Measurements from ENCODE around the gene FRMD5. TPM values are rescaled to one million over a fixed set of nuclear protein-coding genes. Genes with fewer than 3 reads are reported as not detected.

Gene FRMD5
- total RNA-seq, 4 donors from 2014 or later = 0.15 to 2.5 (median 0.29) TPM

DNA sequence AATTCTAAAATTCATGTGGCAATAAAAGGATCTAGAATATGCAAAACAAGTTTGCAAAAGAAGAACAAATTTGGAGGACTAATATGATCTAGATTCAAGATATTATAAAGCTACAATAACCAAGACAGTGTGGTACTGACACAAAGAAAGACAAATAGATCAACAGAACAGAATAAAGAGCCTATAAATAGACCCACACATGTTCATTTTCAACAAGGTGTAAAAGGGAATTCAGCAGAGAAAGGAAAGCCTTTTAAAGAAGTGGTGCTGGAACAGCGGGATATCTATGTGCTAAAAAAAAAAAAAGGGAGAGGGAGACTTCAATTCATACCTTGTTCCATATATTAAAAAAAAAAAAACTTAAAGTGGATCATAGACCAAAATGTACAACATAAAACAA lies 219.3 kb downstream of the FRMD5 start:
- WGBS, 2 donors = 88 to 95% methylated on average over 1 of the region's 1 CpG
- no peak overlapping the region for H3K4me3 ChIP-seq (ENCODE audit: low read depth, poor library complexity, severe bottlenecking)
- intact Hi-C loops (cut with DNase I; ENCODE audit: low total_unique reads) = no loop called here
- DNase-seq (ENCODE audit: low spot score in 2 of 2) = no peak
- TF ChIP-seq POLR2A (IDR thresholded peaks at IDR 0.05) = no peak
- no peak for TF ChIP-seq CTCF (IDR thresholded peaks at IDR 0.05)

- intact Hi-C loops (cut with DNase I; ENCODE audit: low total_unique reads) = no loop called here
- 49 to 60% methylated on average over 4 of the region's 4 CpGs for WGBS, 2 donors
- TF ChIP-seq POLR2A (IDR thresholded peaks at IDR 0.05) = no peak
- no peak overlapping the region for H3K4me3 ChIP-seq (ENCODE audit: low read depth, poor library complexity, severe bottlenecking)
- DNase-seq (ENCODE audit: low spot score in 2 of 2) = no peak
These were observed 219.7 kb downstream of the FRMD5 start for GRCh38 chr15:43975326-43975725.

- 80 to 88% methylated on average over 3 of the region's 3 CpGs for WGBS, 2 donors
- DNase-seq (ENCODE audit: low spot score in 2 of 2) = no peak
- H3K4me3 ChIP-seq (ENCODE audit: low read depth, poor library complexity, severe bottlenecking) = no peak overlapping the region
- intact Hi-C loops (cut with DNase I; ENCODE audit: low total_unique reads) = loop anchor here (5.0 kb wide), 1 partner anchor 63 kb away; no protein-coding TSS in a partner anchor
- no peak for TF ChIP-seq CTCF (IDR thresholded peaks at IDR 0.05)
- no peak for TF ChIP-seq POLR2A (IDR thresholded peaks at IDR 0.05)
These were observed 220.2 kb downstream of the FRMD5 start for GRCh38 chr15:43974852-43975251.

DNA sequence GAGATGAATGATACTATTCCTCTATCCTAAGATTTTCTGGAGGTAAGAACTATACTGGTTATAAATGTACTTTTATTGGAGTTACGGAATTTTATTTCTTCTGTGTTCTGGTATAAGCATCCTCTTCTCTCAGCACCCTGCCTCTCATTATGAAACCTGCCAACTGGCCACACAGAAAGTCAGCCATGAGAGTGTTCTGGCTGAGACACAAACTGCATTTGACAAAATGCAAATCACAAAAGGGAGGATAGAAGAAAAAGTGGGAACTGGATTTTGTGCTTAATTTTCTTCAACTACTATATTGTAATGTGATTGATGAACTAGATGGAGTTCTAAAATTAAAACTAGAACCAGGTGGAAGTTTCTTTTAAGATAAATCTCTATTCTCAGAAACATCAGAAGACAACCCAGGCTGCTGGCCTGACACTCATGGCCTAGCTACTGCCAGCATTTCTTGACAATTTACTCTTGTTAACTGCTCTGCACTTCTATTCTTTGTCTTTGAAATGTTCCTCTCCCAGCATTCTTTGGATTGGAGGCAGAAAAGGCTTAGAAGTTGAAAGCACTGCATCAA lies 225.2 kb downstream of the FRMD5 start:
- TF ChIP-seq CTCF (IDR thresholded peaks at IDR 0.05) = no peak
- no peak for TF ChIP-seq POLR2A (IDR thresholded peaks at IDR 0.05)
- intact Hi-C loops (cut with DNase I; ENCODE audit: low total_unique reads) = loop anchor here (5.0 kb wide), 1 partner anchor 58 kb away; no protein-coding TSS in a partner anchor
- no peak for DNase-seq (ENCODE audit: low spot score in 2 of 2)
- 92 to 95% methylated on average over 1 of the region's 1 CpG for WGBS, 2 donors
- no peak overlapping the region for H3K4me3 ChIP-seq (ENCODE audit: low read depth, poor library complexity, severe bottlenecking)

GRCh38 chr15:43968551-43968950 lies 226.5 kb downstream of the FRMD5 start:
- intact Hi-C loops (cut with DNase I; ENCODE audit: low total_unique reads) = no loop called here
- WGBS, 2 donors = 69 to 77% methylated on average over 3 of the region's 3 CpGs
- H3K4me3 ChIP-seq (ENCODE audit: low read depth, poor library complexity, severe bottlenecking) = no peak overlapping the region
- DNase-seq (ENCODE audit: low spot score in 2 of 2) = no peak
- TF ChIP-seq POLR2A (IDR thresholded peaks at IDR 0.05) = no peak
- TF ChIP-seq CTCF (IDR thresholded peaks at IDR 0.05) = no peak

DNA sequence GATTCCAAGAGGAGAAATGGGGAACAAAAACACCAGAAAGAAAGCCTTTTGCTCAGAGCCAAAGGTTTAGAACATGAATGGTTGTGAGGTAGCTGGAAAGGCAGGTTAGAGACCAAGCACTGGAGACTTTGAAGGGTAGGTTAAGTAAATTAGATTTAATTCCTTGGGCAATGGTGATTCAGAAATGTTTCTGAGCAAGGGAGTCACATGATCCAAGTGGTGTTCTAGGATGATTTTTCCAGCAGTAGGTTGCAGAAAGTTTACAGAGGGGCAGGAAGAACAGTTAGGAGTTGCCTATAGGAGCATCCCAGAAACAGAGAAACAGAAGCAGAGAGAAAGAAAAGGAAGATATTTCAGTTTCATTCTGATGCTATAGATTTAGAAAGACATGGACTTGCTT lies 228.4 kb downstream of the FRMD5 start:
- intact Hi-C loops (cut with DNase I; ENCODE audit: low total_unique reads) = no loop called here

More for the DNA sequence above, 228.4 kb downstream of the FRMD5 start:
- DNase-seq (ENCODE audit: low spot score in 2 of 2) = no peak
- H3K4me3 ChIP-seq (ENCODE audit: low read depth, poor library complexity, severe bottlenecking) = no peak overlapping the region
- TF ChIP-seq POLR2A (IDR thresholded peaks at IDR 0.05) (no peak), CTCF (IDR thresholded peaks at IDR 0.05) (no peak)

All from lower leg skin (tissue), 4 donors.